ENCODE results near the gene LTBR.

The LTBR gene

GRCh38 chr12:6382982-6383381 lies 980 bp upstream of the LTBR start:
- DNase-seq (ENCODE audit: low read depth, low spot score), result no peak

GRCh38 chr12:6384499-6385436 lies 806 bp downstream of the LTBR start:
- DNase-seq (ENCODE audit: low read depth, low spot score), result no peak

- DNase-seq (ENCODE audit: low read depth, low spot score), result no peak
Observed at GRCh38 chr12:6386038-6386437, 2.1 kb downstream of the LTBR start.

GRCh38 chr12:6386491-6386890 lies 2.5 kb downstream of the LTBR start:
- no peak for DNase-seq (ENCODE audit: low read depth, low spot score)

GRCh38 chr12:6387541-6387940 lies 3.6 kb downstream of the LTBR start:
- no peak for DNase-seq (ENCODE audit: low read depth, low spot score)

GRCh38 chr12:6390084-6390799 lies 6.3 kb downstream of the LTBR start:
- no peak for DNase-seq (ENCODE audit: low read depth, low spot score)

- no peak for DNase-seq (ENCODE audit: low read depth, low spot score)
Observed at GRCh38 chr12:6391013-6391412, 7.1 kb downstream of the LTBR start.

GRCh38 chr12:6392504-6392903 lies 8.5 kb downstream of the LTBR start:
- no peak for DNase-seq (ENCODE audit: low read depth, low spot score)

- no peak for DNase-seq (ENCODE audit: low read depth, low spot score)
Observed at GRCh38 chr12:6393109-6393508, 9.1 kb downstream of the LTBR start.

GRCh38 chr12:6394398-6394797 lies 10.4 kb downstream of the LTBR start:
- DNase-seq (ENCODE audit: low read depth, low spot score), result no peak

GRCh38 chr12:6396031-6396430 lies 12.1 kb downstream of the LTBR start:
- DNase-seq (ENCODE audit: low read depth, low spot score), result no peak

- no peak for DNase-seq (ENCODE audit: low read depth, low spot score)
Observed at GRCh38 chr12:6399884-6400644, 16.1 kb downstream of the LTBR start.

GRCh38 chr12:6404390-6404789 lies 20.4 kb downstream of the LTBR start:
- DNase-seq (ENCODE audit: low read depth, low spot score), result no peak

- DNase-seq (ENCODE audit: low read depth, low spot score), result no peak
Observed at GRCh38 chr12:6405963-6406362, 22.0 kb downstream of the LTBR start.

- no peak for DNase-seq (ENCODE audit: low read depth, low spot score)
Observed at GRCh38 chr12:6407236-6407954, 23.4 kb downstream of the LTBR start.

- no peak for DNase-seq (ENCODE audit: low read depth, low spot score)
Observed at GRCh38 chr12:6416596-6416995, 32.6 kb downstream of the LTBR start.

- DNase-seq (ENCODE audit: low read depth, low spot score), result no peak
Observed at GRCh38 chr12:6418796-6419195, 34.8 kb downstream of the LTBR start.

- no peak for DNase-seq (ENCODE audit: low read depth, low spot score)
Observed at GRCh38 chr12:6420364-6420763, 36.4 kb downstream of the LTBR start.

GRCh38 chr12:6423267-6424007 lies 39.5 kb downstream of the LTBR start:
- DNase-seq (ENCODE audit: low read depth, low spot score), result peak; percentile 63

GRCh38 chr12:6424008-6424347 lies 40.0 kb downstream of the LTBR start:
- DNase-seq (ENCODE audit: low read depth, low spot score), result no peak

- no peak for DNase-seq (ENCODE audit: low read depth, low spot score)
Observed at GRCh38 chr12:6424866-6425265, 40.9 kb downstream of the LTBR start.
